WTC11 (cell line): ENCODE data around the gene CRTAP. TPM values are rescaled to one million over a fixed set of nuclear protein-coding genes. Genes with fewer than 3 reads are reported as not detected.

Source experiments
- ATAC-seq: fragments of 200-7000 bp; cut with Tn5 transposase; 2 replicates; pipeline ENCODE4 v1.10.0; 2021; ENCODE audit warnings: mild to moderate bottlenecking, moderate library complexity
- CTCF ChIA-PET: fragments of 300-600 bp; sonication (Branson Sonifier 250); formaldehyde crosslinking; loops from one replicate; lab custom pipeline; 2021; ENCODE audit warnings: antibody characterized with exemption; lab: Charles Lee
- POLR2A ChIA-PET: fragments of 350-600 bp; sonication (Branson Sonifier 250); formaldehyde crosslinking; loops from one replicate; lab custom pipeline; 2021; ENCODE audit warnings: antibody characterized with exemption; lab: Charles Lee
- DNase-seq: peaks from one replicate; pipeline ENCODE4 v3.0.0; 2021; ENCODE audit warnings: low spot score
- H3K27ac Mint-ChIP-seq: 2 replicates; pipeline ENCODE4 v1.8.0; 2021; ENCODE audit warnings: mixed read lengths
- H3K27me3 Mint-ChIP-seq: 2 replicates; pipeline ENCODE4 v1.8.0; 2021; ENCODE audit warnings: low read depth, mild to moderate bottlenecking, moderate library complexity, mixed read lengths
- H3K36me3 Mint-ChIP-seq: 2 replicates; pipeline ENCODE4 v1.8.0; 2021; ENCODE audit warnings: mixed read lengths
- H3K4me1 Mint-ChIP-seq: 2 replicates; pipeline ENCODE4 v1.8.0; 2022; ENCODE audit warnings: mixed read lengths
- H3K4me3 Mint-ChIP-seq: 2 replicates; pipeline ENCODE4 v1.8.0; 2021; ENCODE audit warnings: mild to moderate bottlenecking, moderate library complexity, mixed read lengths
- H3K9me3 Mint-ChIP-seq: 2 replicates; pipeline ENCODE4 v1.8.0; 2021; ENCODE audit warnings: mixed read lengths
- FOXP1 ChIP-seq: sonication (generic); formaldehyde crosslinking; IDR thresholded peaks from 2 replicates; pipeline ENCODE4 v1.8.0; 2022; ENCODE audit warnings: missing genetic modification reagents, mild to moderate bottlenecking, moderate library complexity, borderline replicate concordance
- GTF2I ChIP-seq: fragments of 250-450 bp; sonication (Bioruptor Pico); conservative IDR thresholded peaks from 2 replicates; pipeline ENCODE4 v1.4.0; 2021; ENCODE audit warnings: mild to moderate bottlenecking
- NFYB ChIP-seq: sonication (generic); formaldehyde crosslinking; conservative IDR thresholded peaks from 2 replicates; pipeline ENCODE4 v1.8.0; 2022; ENCODE audit warnings: low read depth, missing genetic modification reagents
- SMAD3 ChIP-seq: sonication (generic); formaldehyde crosslinking; IDR thresholded peaks from 2 replicates; pipeline ENCODE4 v1.8.0; 2022; ENCODE audit warnings: missing genetic modification reagents, mild to moderate bottlenecking, borderline replicate concordance
- SOX15 ChIP-seq: fragments of 250-450 bp; sonication (Bioruptor Pico); IDR thresholded peaks from 2 replicates; pipeline ENCODE4 v1.9.0; 2021; ENCODE audit warnings: mild to moderate bottlenecking
- TEAD1 ChIP-seq: sonication (generic); formaldehyde crosslinking; IDR thresholded peaks from 2 replicates; pipeline ENCODE4 v1.8.0; 2022; ENCODE audit warnings: mild to moderate bottlenecking, missing genetic modification reagents
- ZNF219 ChIP-seq: sonication (generic); formaldehyde crosslinking; IDR thresholded peaks from 2 replicates; pipeline ENCODE4 v1.8.0; 2023; ENCODE audit warnings: missing genetic modification reagents, mild to moderate bottlenecking, borderline replicate concordance
- ZNF423 ChIP-seq: fragments of 250-450 bp; sonication (Bioruptor Pico); IDR thresholded peaks from 2 replicates; pipeline ENCODE4 v2.1.2; 2022; ENCODE audit warnings: mild to moderate bottlenecking, moderate library complexity
- total RNA-seq: library from RNA; stranded (reverse); gene quantifications from 3 replicates; pipeline ENCODE4 v1.2.3, GENCODE V29; 2021
- TF ChIP-seq, protein P1 (sequence below): sonication (generic); formaldehyde crosslinking; IDR thresholded peaks from 2 replicates; pipeline ENCODE4 v1.8.1; 2023; ENCODE audit warnings: mild to moderate bottlenecking, missing genetic modification reagents, borderline replicate concordance
- TF ChIP-seq, protein P2 (sequence below): sonication (generic); formaldehyde crosslinking; conservative IDR thresholded peaks from 2 replicates; pipeline ENCODE4 v1.8.1; 2022; ENCODE audit warnings: mild to moderate bottlenecking, missing genetic modification reagents
- TF ChIP-seq, protein P3 (sequence below): sonication (generic); formaldehyde crosslinking; IDR thresholded peaks from 2 replicates; pipeline ENCODE4 v1.8.0; 2023; ENCODE audit warnings: missing genetic modification reagents
- TF ChIP-seq, protein P4 (sequence below): sonication (generic); formaldehyde crosslinking; IDR thresholded peaks from 2 replicates; pipeline ENCODE4 v1.8.0; 2023; ENCODE audit warnings: missing genetic modification reagents, mild to moderate bottlenecking, borderline replicate concordance
- TF ChIP-seq, protein P5 (sequence below): sonication (generic); formaldehyde crosslinking; IDR thresholded peaks from 2 replicates; pipeline ENCODE4 v1.8.1; 2023; ENCODE audit warnings: mild to moderate bottlenecking, missing genetic modification reagents, moderate library complexity
- TF ChIP-seq, protein P6 (sequence below): fragments of 200-600 bp; IDR thresholded peaks from 2 replicates; pipeline ENCODE4 v1.8.0; 2022; ENCODE audit warnings: antibody characterized with exemption
- TF ChIP-seq, protein P7 (sequence below): sonication (generic); formaldehyde crosslinking; IDR thresholded peaks from 2 replicates; pipeline ENCODE4 v1.8.0; 2022; ENCODE audit warnings: mild to moderate bottlenecking, missing genetic modification reagents

CRTAP gene
- total RNA-seq, 1 experiment from 2014 or later: 156 TPM

DNA sequence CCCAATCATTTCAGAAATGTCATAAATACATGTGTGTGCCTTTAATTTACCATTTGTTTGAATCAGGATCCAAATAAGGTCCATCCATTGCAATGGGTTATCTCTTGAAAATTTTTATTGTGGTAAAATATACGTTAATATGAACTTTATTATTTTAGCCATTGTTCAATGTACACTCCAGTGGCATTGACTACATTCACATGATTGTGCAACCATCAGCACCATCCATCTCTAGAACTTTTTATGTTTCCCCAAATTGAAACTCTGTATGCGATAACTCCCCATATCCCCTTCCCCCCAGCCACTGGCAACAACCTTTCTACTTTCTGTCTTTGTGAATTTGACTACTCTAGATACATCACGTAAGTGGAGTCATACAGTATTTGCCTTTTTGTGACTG, 12.0 kb downstream of the CRTAP start (continued):
- TF ChIP-seq ZNF219 (CRISPR knock-in tag): no peak
- no peak for TF ChIP-seq FOXP1 (CRISPR knock-in tag)
- TF ChIP-seq, protein P1, sequence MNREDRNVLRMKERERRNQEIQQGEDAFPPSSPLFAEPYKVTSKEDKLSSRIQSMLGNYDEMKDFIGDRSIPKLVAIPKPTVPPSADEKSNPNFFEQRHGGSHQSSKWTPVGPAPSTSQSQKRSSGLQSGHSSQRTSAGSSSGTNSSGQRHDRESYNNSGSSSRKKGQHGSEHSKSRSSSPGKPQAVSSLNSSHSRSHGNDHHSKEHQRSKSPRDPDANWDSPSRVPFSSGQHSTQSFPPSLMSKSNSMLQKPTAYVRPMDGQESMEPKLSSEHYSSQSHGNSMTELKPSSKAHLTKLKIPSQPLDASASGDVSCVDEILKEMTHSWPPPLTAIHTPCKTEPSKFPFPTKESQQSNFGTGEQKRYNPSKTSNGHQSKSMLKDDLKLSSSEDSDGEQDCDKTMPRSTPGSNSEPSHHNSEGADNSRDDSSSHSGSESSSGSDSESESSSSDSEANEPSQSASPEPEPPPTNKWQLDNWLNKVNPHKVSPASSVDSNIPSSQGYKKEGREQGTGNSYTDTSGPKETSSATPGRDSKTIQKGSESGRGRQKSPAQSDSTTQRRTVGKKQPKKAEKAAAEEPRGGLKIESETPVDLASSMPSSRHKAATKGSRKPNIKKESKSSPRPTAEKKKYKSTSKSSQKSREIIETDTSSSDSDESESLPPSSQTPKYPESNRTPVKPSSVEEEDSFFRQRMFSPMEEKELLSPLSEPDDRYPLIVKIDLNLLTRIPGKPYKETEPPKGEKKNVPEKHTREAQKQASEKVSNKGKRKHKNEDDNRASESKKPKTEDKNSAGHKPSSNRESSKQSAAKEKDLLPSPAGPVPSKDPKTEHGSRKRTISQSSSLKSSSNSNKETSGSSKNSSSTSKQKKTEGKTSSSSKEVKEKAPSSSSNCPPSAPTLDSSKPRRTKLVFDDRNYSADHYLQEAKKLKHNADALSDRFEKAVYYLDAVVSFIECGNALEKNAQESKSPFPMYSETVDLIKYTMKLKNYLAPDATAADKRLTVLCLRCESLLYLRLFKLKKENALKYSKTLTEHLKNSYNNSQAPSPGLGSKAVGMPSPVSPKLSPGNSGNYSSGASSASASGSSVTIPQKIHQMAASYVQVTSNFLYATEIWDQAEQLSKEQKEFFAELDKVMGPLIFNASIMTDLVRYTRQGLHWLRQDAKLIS (CRISPR knock-in tag): no peak

DNA sequence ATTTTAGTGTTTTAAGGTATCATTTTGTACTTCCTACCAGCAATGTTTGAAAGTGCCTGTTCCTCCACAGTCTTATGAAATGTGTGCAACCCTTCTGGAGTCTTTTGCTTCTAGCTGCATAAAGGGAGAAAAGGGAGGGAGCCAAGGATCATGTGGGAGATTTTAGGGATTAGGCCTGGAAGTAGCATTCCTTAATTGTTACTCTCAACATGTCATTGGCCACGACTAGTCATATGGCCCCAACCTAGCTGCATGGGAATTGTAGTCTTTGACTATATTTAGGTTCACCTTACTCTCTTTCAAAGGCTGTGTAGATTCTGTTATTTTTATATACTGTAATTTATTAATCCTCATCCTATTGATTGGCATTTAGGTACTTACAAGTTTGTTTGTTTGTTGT, 14.9 kb downstream of the CRTAP start:
- POLR2A ChIA-PET: no interaction called here

DNA sequence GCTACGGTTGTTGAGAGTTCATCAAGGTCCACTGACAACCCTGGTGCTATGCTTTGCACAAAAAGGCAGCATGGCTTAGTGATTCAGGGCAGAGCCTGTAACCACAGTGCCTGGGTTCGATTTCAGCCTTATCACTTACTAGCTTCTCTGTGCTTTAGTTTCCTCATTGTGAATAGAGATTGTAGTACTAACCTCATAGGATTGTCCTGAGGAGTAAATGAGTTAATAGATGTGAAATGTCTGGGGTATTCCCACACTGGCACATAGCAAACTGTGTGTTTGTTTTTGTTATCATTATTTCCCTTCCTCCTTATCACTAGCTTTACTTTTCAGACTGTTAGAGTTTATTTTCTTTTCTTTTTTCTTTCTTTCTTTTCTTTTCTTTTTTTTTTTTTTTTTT, 16.3 kb downstream of the CRTAP start:
- TF ChIP-seq, protein P2, sequence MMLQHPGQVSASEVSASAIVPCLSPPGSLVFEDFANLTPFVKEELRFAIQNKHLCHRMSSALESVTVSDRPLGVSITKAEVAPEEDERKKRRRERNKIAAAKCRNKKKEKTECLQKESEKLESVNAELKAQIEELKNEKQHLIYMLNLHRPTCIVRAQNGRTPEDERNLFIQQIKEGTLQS (CRISPR knock-in tag): no peak
- TF ChIP-seq, protein P3, sequence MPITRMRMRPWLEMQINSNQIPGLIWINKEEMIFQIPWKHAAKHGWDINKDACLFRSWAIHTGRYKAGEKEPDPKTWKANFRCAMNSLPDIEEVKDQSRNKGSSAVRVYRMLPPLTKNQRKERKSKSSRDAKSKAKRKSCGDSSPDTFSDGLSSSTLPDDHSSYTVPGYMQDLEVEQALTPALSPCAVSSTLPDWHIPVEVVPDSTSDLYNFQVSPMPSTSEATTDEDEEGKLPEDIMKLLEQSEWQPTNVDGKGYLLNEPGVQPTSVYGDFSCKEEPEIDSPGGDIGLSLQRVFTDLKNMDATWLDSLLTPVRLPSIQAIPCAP: no peak
- TF ChIP-seq SMAD3 (CRISPR knock-in tag): no peak
- TF ChIP-seq, protein P4, sequence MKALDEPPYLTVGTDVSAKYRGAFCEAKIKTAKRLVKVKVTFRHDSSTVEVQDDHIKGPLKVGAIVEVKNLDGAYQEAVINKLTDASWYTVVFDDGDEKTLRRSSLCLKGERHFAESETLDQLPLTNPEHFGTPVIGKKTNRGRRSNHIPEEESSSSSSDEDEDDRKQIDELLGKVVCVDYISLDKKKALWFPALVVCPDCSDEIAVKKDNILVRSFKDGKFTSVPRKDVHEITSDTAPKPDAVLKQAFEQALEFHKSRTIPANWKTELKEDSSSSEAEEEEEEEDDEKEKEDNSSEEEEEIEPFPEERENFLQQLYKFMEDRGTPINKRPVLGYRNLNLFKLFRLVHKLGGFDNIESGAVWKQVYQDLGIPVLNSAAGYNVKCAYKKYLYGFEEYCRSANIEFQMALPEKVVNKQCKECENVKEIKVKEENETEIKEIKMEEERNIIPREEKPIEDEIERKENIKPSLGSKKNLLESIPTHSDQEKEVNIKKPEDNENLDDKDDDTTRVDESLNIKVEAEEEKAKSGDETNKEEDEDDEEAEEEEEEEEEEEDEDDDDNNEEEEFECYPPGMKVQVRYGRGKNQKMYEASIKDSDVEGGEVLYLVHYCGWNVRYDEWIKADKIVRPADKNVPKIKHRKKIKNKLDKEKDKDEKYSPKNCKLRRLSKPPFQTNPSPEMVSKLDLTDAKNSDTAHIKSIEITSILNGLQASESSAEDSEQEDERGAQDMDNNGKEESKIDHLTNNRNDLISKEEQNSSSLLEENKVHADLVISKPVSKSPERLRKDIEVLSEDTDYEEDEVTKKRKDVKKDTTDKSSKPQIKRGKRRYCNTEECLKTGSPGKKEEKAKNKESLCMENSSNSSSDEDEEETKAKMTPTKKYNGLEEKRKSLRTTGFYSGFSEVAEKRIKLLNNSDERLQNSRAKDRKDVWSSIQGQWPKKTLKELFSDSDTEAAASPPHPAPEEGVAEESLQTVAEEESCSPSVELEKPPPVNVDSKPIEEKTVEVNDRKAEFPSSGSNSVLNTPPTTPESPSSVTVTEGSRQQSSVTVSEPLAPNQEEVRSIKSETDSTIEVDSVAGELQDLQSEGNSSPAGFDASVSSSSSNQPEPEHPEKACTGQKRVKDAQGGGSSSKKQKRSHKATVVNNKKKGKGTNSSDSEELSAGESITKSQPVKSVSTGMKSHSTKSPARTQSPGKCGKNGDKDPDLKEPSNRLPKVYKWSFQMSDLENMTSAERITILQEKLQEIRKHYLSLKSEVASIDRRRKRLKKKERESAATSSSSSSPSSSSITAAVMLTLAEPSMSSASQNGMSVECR: no peak
- DNase-seq (no peak), ATAC-seq (no peak)
- no peaks in the 10 kb centered on the region for H3K9me3 Mint-ChIP-seq
- peaks cover 43% of the 10 kb centered on the region for H3K36me3 Mint-ChIP-seq
- POLR2A ChIA-PET: interaction anchor here (0.6 kb wide), 1 partner anchor 668 kb away, joined by 3 read pairs; no protein-coding TSS in a partner anchor
- CTCF ChIA-PET: interaction anchor here (0.6 to 3.0 kb wide), 5 partner anchors 17 to 600 kb away, joined by 3 to 167 read pairs (median 5); partner anchors contain the start of gene CRTAP
- H3K4me3 Mint-ChIP-seq: no peak overlapping the region
- no peaks in the 10 kb centered on the region for H3K27me3 Mint-ChIP-seq
- peaks cover 16% of the 10 kb centered on the region for H3K4me1 Mint-ChIP-seq
- H3K27ac Mint-ChIP-seq: no peak overlapping the region

More for the DNA sequence above, 14.9 kb downstream of the CRTAP start:
- 0 out of 2 replicates have a peak, but pooled peaks have one; percentile 18 for TF ChIP-seq NFYB (CRISPR knock-in tag)
- TF ChIP-seq, protein P5, sequence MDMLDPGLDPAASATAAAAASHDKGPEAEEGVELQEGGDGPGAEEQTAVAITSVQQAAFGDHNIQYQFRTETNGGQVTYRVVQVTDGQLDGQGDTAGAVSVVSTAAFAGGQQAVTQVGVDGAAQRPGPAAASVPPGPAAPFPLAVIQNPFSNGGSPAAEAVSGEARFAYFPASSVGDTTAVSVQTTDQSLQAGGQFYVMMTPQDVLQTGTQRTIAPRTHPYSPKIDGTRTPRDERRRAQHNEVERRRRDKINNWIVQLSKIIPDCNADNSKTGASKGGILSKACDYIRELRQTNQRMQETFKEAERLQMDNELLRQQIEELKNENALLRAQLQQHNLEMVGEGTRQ: peak; percentile 89
- TF ChIP-seq, protein P6, sequence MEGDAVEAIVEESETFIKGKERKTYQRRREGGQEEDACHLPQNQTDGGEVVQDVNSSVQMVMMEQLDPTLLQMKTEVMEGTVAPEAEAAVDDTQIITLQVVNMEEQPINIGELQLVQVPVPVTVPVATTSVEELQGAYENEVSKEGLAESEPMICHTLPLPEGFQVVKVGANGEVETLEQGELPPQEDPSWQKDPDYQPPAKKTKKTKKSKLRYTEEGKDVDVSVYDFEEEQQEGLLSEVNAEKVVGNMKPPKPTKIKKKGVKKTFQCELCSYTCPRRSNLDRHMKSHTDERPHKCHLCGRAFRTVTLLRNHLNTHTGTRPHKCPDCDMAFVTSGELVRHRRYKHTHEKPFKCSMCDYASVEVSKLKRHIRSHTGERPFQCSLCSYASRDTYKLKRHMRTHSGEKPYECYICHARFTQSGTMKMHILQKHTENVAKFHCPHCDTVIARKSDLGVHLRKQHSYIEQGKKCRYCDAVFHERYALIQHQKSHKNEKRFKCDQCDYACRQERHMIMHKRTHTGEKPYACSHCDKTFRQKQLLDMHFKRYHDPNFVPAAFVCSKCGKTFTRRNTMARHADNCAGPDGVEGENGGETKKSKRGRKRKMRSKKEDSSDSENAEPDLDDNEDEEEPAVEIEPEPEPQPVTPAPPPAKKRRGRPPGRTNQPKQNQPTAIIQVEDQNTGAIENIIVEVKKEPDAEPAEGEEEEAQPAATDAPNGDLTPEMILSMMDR: no peak
- TF ChIP-seq ZNF423 (CRISPR knock-in tag): no peak
- TF ChIP-seq GTF2I (CRISPR knock-in tag): no peak
- TF ChIP-seq SOX15 (CRISPR knock-in tag): no peak
- TF ChIP-seq TEAD1 (CRISPR knock-in tag): no peak
- TF ChIP-seq, protein P7, sequence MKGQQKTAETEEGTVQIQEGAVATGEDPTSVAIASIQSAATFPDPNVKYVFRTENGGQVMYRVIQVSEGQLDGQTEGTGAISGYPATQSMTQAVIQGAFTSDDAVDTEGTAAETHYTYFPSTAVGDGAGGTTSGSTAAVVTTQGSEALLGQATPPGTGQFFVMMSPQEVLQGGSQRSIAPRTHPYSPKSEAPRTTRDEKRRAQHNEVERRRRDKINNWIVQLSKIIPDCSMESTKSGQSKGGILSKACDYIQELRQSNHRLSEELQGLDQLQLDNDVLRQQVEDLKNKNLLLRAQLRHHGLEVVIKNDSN (CRISPR knock-in tag): peak; percentile 90
- TF ChIP-seq FOXP1 (CRISPR knock-in tag): no peak
- ATAC-seq (peak; percentile 49), DNase-seq (no peak)
- no peaks in the 10 kb centered on the region for H3K9me3 Mint-ChIP-seq
- no peak overlapping the region for H3K27ac Mint-ChIP-seq
- no peak overlapping the region for H3K4me3 Mint-ChIP-seq
- peaks cover 41% of the 10 kb centered on the region for H3K36me3 Mint-ChIP-seq
- CTCF ChIA-PET: interaction anchor here (0.7 to 2.7 kb wide), 5 partner anchors 16 to 658 kb away, joined by 3 to 8 read pairs (median 4); no protein-coding TSS in a partner anchor
- H3K27me3 Mint-ChIP-seq: no peaks in the 10 kb centered on the region
- peaks cover 16% of the 10 kb centered on the region for H3K4me1 Mint-ChIP-seq
